WTC11 (cell line): ENCODE results near the gene CNDP1. TPM values are rescaled to one million over a fixed set of nuclear protein-coding genes. Genes with fewer than 3 reads are reported as not detected.

Source experiments
- ATAC-seq: fragments of 200-7000 bp; cut with Tn5 transposase; 2 replicates; pipeline ENCODE4 v1.10.0; 2021; ENCODE audit warnings: mild to moderate bottlenecking, moderate library complexity
- CTCF ChIA-PET: fragments of 300-600 bp; sonication (Branson Sonifier 250); formaldehyde crosslinking; loops from one replicate; lab custom pipeline; 2021; ENCODE audit warnings: antibody characterized with exemption; lab: Charles Lee
- POLR2A ChIA-PET: fragments of 350-600 bp; sonication (Branson Sonifier 250); formaldehyde crosslinking; loops from one replicate; lab custom pipeline; 2021; ENCODE audit warnings: antibody characterized with exemption; lab: Charles Lee
- DNase-seq: peaks from one replicate; pipeline ENCODE4 v3.0.0; 2021; ENCODE audit warnings: low spot score
- H3K27ac Mint-ChIP-seq: 2 replicates; pipeline ENCODE4 v1.8.0; 2021; ENCODE audit warnings: mixed read lengths
- H3K27me3 Mint-ChIP-seq: 2 replicates; pipeline ENCODE4 v1.8.0; 2021; ENCODE audit warnings: low read depth, mild to moderate bottlenecking, moderate library complexity, mixed read lengths
- H3K36me3 Mint-ChIP-seq: 2 replicates; pipeline ENCODE4 v1.8.0; 2021; ENCODE audit warnings: mixed read lengths
- H3K4me1 Mint-ChIP-seq: 2 replicates; pipeline ENCODE4 v1.8.0; 2022; ENCODE audit warnings: mixed read lengths
- H3K4me3 Mint-ChIP-seq: 2 replicates; pipeline ENCODE4 v1.8.0; 2021; ENCODE audit warnings: mild to moderate bottlenecking, moderate library complexity, mixed read lengths
- H3K9me3 Mint-ChIP-seq: 2 replicates; pipeline ENCODE4 v1.8.0; 2021; ENCODE audit warnings: mixed read lengths
- ATF1 ChIP-seq: sonication (generic); formaldehyde crosslinking; IDR thresholded peaks from 2 replicates; pipeline ENCODE4 v1.8.1; 2023; ENCODE audit warnings: mild to moderate bottlenecking, moderate library complexity, missing genetic modification reagents
- CREB1 ChIP-seq: sonication (generic); formaldehyde crosslinking; IDR thresholded peaks from 2 replicates; pipeline ENCODE4 v1.8.0; 2023; ENCODE audit warnings: mild to moderate bottlenecking, missing genetic modification reagents
- E2F5 ChIP-seq: sonication (generic); formaldehyde crosslinking; IDR thresholded peaks from 2 replicates; pipeline ENCODE4 v1.8.1; 2022; ENCODE audit warnings: mild to moderate bottlenecking, moderate library complexity, missing genetic modification reagents
- ERG ChIP-seq: fragments of 250-450 bp; sonication (Bioruptor Pico); IDR thresholded peaks from 2 replicates; pipeline ENCODE4 v1.8.0; 2021; ENCODE audit warnings: mild to moderate bottlenecking
- FOXJ3 ChIP-seq: sonication (generic); formaldehyde crosslinking; IDR thresholded peaks from 2 replicates; pipeline ENCODE4 v1.9.0; 2021; ENCODE audit warnings: missing genetic modification reagents, mild to moderate bottlenecking, borderline replicate concordance
- FOXK1 ChIP-seq: sonication (generic); formaldehyde crosslinking; IDR thresholded peaks from 2 replicates; pipeline ENCODE4 v1.8.0; 2022; ENCODE audit warnings: mild to moderate bottlenecking, moderate library complexity, missing genetic modification reagents
- GABPB1 ChIP-seq: sonication (generic); formaldehyde crosslinking; IDR thresholded peaks from 2 replicates; pipeline ENCODE4 v1.8.1; 2023; ENCODE audit warnings: mild to moderate bottlenecking, missing genetic modification reagents
- IRF2 ChIP-seq: sonication (generic); formaldehyde crosslinking; IDR thresholded peaks from 2 replicates; pipeline ENCODE4 v1.8.0; 2022; ENCODE audit warnings: low read depth, missing genetic modification reagents, borderline replicate concordance
- JUN ChIP-seq: sonication (generic); formaldehyde crosslinking; IDR thresholded peaks from 2 replicates; pipeline ENCODE4 v1.8.0; 2023; ENCODE audit warnings: mild to moderate bottlenecking, missing genetic modification reagents
- SMAD3 ChIP-seq: sonication (generic); formaldehyde crosslinking; IDR thresholded peaks from 2 replicates; pipeline ENCODE4 v1.8.0; 2022; ENCODE audit warnings: missing genetic modification reagents, mild to moderate bottlenecking, borderline replicate concordance
- SOX15 ChIP-seq: fragments of 250-450 bp; sonication (Bioruptor Pico); IDR thresholded peaks from 2 replicates; pipeline ENCODE4 v1.9.0; 2021; ENCODE audit warnings: mild to moderate bottlenecking
- SP1 ChIP-seq: sonication (generic); formaldehyde crosslinking; conservative IDR thresholded peaks from 2 replicates; pipeline ENCODE4 v1.8.1; 2022; ENCODE audit warnings: missing genetic modification reagents
- TP53 ChIP-seq: sonication (generic); formaldehyde crosslinking; IDR thresholded peaks from 2 replicates; pipeline ENCODE4 v1.8.1; 2023; ENCODE audit warnings: mild to moderate bottlenecking, missing genetic modification reagents
- ZBTB21 ChIP-seq: sonication (generic); formaldehyde crosslinking; IDR thresholded peaks from 2 replicates; pipeline ENCODE4 v1.8.1; 2023; ENCODE audit warnings: mild to moderate bottlenecking, missing genetic modification reagents, borderline replicate concordance
- ZBTB43 ChIP-seq: sonication (generic); formaldehyde crosslinking; IDR thresholded peaks from 2 replicates; pipeline ENCODE4 v1.8.1; 2023; ENCODE audit warnings: mild to moderate bottlenecking, missing genetic modification reagents
- ZNF219 ChIP-seq: sonication (generic); formaldehyde crosslinking; IDR thresholded peaks from 2 replicates; pipeline ENCODE4 v1.8.0; 2023; ENCODE audit warnings: missing genetic modification reagents, mild to moderate bottlenecking, borderline replicate concordance
- ZNF263 ChIP-seq: sonication (generic); formaldehyde crosslinking; IDR thresholded peaks from 2 replicates; pipeline ENCODE4 v1.8.1; 2022; ENCODE audit warnings: low read depth, mild to moderate bottlenecking, moderate library complexity, missing genetic modification reagents
- ZNF416 ChIP-seq: fragments of 250-450 bp; sonication (Bioruptor Pico); IDR thresholded peaks from 2 replicates; pipeline ENCODE4 v1.9.0; 2021; ENCODE audit warnings: mild to moderate bottlenecking, inconsistent platforms
- total RNA-seq: library from RNA; stranded (reverse); gene quantifications from 3 replicates; pipeline ENCODE4 v1.2.3, GENCODE V29; 2021
- TF ChIP-seq, protein P1 (sequence below): sonication (generic); formaldehyde crosslinking; IDR thresholded peaks from 2 replicates; pipeline ENCODE4 v1.8.1; 2023; ENCODE audit warnings: mild to moderate bottlenecking, missing genetic modification reagents, moderate library complexity
- TF ChIP-seq, protein P2 (sequence below): sonication (generic); formaldehyde crosslinking; IDR thresholded peaks from 2 replicates; pipeline ENCODE4 v1.8.0; 2023; ENCODE audit warnings: mild to moderate bottlenecking, missing genetic modification reagents

The CNDP1 gene
- total RNA-seq, 1 experiment from 2014 or later: 0.28 TPM

DNA sequence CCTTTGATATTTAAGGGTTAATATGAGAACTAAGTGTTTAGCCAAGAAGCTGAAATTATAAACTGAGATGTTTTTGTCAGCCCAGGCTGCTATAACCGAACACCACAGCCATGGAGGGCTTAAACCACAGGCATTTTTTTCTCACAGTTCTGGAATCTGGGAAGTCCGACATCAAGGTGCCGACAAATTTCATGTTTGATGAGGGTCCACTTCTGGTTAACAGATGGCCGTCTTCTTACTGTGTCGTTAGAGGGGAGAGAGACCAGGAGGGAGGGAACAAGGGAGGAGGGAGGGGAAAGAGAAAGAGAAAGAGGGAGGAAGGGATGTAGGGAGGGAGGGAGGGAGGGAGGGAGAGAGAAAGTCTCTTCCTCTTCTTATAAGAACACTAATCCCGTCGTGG lies 44.6 kb upstream of the CNDP1 start (continued):
- TF ChIP-seq SMAD3 (CRISPR knock-in tag) (no peak), JUN (CRISPR knock-in tag) (no peak), ZNF263 (CRISPR knock-in tag) (no peak), ATF1 (CRISPR knock-in tag) (no peak), CREB1 (CRISPR knock-in tag) (no peak), GABPB1 (CRISPR knock-in tag) (no peak), SP1 (no peak)
- TF ChIP-seq, protein P1, sequence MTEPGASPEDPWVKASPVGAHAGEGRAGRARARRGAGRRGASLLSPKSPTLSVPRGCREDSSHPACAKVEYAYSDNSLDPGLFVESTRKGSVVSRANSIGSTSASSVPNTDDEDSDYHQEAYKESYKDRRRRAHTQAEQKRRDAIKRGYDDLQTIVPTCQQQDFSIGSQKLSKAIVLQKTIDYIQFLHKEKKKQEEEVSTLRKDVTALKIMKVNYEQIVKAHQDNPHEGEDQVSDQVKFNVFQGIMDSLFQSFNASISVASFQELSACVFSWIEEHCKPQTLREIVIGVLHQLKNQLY: no peak

DNA sequence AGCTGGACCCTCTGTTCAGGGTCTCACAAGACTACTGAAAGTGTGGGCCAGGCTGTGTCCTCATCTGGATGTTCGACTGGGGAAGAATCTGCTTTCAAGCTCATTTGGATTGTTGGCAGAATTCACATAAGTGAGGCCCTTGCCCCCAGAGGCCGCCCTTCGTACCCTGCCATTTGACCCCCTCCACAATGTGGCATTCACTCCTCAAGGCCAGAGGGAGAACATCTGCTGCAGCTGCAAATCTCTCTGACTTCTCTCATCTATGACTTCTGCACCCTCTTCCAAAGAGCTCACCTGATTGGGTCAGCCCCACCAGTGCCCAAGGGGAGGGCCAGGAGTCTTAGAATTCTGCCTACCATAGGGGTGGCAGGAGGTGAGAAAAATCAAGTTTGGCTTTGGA lies 42.0 kb upstream of the CNDP1 start:
- Mint-ChIP-seq H3K36me3 (no peaks in the 10 kb centered on the region; the same call in 1 of the 2 replicates), H3K4me1 (peaks cover 10% of the 10 kb centered on the region), H3K4me3 (no peak overlapping the region), H3K27ac (no peak overlapping the region), H3K9me3 (peaks cover 12% of the 10 kb centered on the region), H3K27me3 (no peaks in the 10 kb centered on the region; the same call in 1 of the 2 replicates)
- ATAC-seq (no peak), DNase-seq (no peak)
- POLR2A ChIA-PET: no interaction called here
- TF ChIP-seq SP1 (no peak), E2F5 (CRISPR knock-in tag) (no peak), SOX15 (CRISPR knock-in tag) (no peak), ZBTB43 (CRISPR knock-in tag) (no peak), IRF2 (CRISPR knock-in tag) (no peak), ZBTB21 (CRISPR knock-in tag) (no peak), ZNF219 (CRISPR knock-in tag) (no peak), ZNF416 (no peak), ERG (CRISPR knock-in tag) (no peak), TP53 (no peak), FOXK1 (no peak), FOXJ3 (CRISPR knock-in tag) (no peak)
- TF ChIP-seq, protein P1: no peak
- TF ChIP-seq, protein P2, sequence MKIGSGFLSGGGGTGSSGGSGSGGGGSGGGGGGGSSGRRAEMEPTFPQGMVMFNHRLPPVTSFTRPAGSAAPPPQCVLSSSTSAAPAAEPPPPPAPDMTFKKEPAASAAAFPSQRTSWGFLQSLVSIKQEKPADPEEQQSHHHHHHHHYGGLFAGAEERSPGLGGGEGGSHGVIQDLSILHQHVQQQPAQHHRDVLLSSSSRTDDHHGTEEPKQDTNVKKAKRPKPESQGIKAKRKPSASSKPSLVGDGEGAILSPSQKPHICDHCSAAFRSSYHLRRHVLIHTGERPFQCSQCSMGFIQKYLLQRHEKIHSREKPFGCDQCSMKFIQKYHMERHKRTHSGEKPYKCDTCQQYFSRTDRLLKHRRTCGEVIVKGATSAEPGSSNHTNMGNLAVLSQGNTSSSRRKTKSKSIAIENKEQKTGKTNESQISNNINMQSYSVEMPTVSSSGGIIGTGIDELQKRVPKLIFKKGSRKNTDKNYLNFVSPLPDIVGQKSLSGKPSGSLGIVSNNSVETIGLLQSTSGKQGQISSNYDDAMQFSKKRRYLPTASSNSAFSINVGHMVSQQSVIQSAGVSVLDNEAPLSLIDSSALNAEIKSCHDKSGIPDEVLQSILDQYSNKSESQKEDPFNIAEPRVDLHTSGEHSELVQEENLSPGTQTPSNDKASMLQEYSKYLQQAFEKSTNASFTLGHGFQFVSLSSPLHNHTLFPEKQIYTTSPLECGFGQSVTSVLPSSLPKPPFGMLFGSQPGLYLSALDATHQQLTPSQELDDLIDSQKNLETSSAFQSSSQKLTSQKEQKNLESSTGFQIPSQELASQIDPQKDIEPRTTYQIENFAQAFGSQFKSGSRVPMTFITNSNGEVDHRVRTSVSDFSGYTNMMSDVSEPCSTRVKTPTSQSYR (CRISPR knock-in tag): no peak
- CTCF ChIA-PET: interaction anchor here (1.1 to 3.3 kb wide), 4 partner anchors 34 to 410 kb away, joined by 3 to 79 read pairs (median 18); partner anchors contain the start of gene DIPK1C
